ENCODE measurements around the gene NMUR1. TPM values are rescaled to one million over a fixed set of nuclear protein-coding genes. Genes with fewer than 3 reads are reported as not detected.

The NMUR1 gene
- total RNA-seq, 4 donors from 2014 or later = 0.32 to 2.2 (median 0.55) TPM; not detected in 1

DNA sequence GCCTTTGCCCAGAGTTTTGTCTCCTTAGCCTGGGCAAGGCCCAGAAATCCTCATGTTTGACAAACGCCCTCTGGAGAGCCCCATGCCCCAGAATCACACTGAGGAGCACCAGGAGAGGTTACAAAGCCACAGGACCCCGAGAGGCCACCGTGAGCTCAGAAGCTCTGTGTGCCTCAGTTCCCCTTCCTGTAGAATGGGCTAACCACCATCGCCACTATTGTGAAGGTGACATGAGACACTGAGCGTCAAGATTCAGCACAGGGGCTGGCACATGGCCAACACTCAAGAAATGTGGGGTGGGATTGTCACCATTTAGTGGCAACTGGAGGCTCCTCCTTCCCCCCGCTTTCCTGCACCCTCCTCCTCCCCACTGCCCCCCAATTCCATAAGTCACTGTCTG, 1.2 kb upstream of the NMUR1 start:
- TF ChIP-seq, protein P1, sequence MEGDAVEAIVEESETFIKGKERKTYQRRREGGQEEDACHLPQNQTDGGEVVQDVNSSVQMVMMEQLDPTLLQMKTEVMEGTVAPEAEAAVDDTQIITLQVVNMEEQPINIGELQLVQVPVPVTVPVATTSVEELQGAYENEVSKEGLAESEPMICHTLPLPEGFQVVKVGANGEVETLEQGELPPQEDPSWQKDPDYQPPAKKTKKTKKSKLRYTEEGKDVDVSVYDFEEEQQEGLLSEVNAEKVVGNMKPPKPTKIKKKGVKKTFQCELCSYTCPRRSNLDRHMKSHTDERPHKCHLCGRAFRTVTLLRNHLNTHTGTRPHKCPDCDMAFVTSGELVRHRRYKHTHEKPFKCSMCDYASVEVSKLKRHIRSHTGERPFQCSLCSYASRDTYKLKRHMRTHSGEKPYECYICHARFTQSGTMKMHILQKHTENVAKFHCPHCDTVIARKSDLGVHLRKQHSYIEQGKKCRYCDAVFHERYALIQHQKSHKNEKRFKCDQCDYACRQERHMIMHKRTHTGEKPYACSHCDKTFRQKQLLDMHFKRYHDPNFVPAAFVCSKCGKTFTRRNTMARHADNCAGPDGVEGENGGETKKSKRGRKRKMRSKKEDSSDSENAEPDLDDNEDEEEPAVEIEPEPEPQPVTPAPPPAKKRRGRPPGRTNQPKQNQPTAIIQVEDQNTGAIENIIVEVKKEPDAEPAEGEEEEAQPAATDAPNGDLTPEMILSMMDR (IDR thresholded peaks at IDR 0.05) = no peak
- TF ChIP-seq EP300 (IDR thresholded peaks at IDR 0.05; ENCODE audit: low read depth) (no peak), POLR2A (IDR thresholded peaks at IDR 0.05) (no peak), POLR2AphosphoS5 (IDR thresholded peaks at IDR 0.05) (no peak)
- Histone ChIP-seq H3K9me3 (no peaks in the 10 kb centered on the region), H3K4me3 (no peak overlapping the region), H3K4me1 (peaks cover 3 to 10% (median 8%) of the 10 kb centered on the region in 4 donors), H3K27me3 (peaks cover 17% of the 10 kb centered on the region), H3K36me3 (no peaks in the 10 kb centered on the region), H3K27ac (no peak overlapping the region)
- intact Hi-C loops (cut with DNase I; ENCODE audit: low total_unique reads) (no loop called here), in situ Hi-C loops (cut with MboI; ENCODE audit: low pct_ligation_motif_present in 1 of 4, low pct_unique_long_range_greater_than_20kb in 1 of 4, low sequenced_read_pairs in 3 of 4) (no loop called here)
- 74% methylated on average over 6 of the region's 6 CpGs; no CpG with 5 or more reads in 1 of the 2 donors for WGBS, 2 donors (ENCODE audit: low coverage in 1 of 2)
- DNase-seq = no peak

DNA sequence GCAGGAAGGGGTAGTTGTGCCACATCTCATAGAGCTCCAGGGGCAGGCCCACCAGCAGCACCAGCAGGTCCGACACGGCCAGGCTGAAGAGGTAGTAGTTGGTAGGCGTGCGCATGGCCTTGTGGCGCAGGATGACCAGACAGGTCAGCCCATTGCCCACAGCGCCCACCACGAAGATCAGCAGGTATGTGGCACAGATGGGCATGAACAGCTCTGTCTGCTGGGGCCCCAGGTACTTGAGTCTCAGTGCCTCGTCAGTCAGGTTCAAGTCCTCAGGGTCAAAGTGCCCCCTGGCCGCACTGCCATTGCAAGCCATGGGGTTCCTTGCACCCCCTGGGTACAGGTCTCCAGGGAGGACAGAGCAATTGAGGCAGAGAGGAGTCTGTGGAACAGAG, 1.6 kb downstream of the NMUR1 start:
- in situ Hi-C loops (cut with MboI; ENCODE audit: low pct_ligation_motif_present in 1 of 4, low pct_unique_long_range_greater_than_20kb in 1 of 4, low sequenced_read_pairs in 3 of 4) (no loop called here), intact Hi-C loops (cut with DNase I; ENCODE audit: low total_unique reads) (no loop called here)
- Histone ChIP-seq H3K4me1 (peaks cover 3 to 12% (median 10%) of the 10 kb centered on the region in 4 donors), H3K36me3 (no peaks in the 10 kb centered on the region), H3K4me3 (no peak overlapping the region), H3K27me3 (peaks cover 17% of the 10 kb centered on the region), H3K9me3 (no peaks in the 10 kb centered on the region), H3K27ac (no peak overlapping the region)
- DNase-seq = no peak
- WGBS, 2 donors (ENCODE audit: low coverage in 1 of 2) = 93% methylated on average over 8 of the region's 9 CpGs; no CpG with 5 or more reads in 1 of the 2 donors
- TF ChIP-seq POLR2A (IDR thresholded peaks at IDR 0.05) = no peak
- TF ChIP-seq POLR2AphosphoS5 (IDR thresholded peaks at IDR 0.05) = no peak
- no peak for TF ChIP-seq EP300 (IDR thresholded peaks at IDR 0.05; ENCODE audit: low read depth)
- TF ChIP-seq, protein P1 (IDR thresholded peaks at IDR 0.05) = no peak

- Histone ChIP-seq H3K36me3 (no peaks in the 10 kb centered on the region), H3K9me3 (no peaks in the 10 kb centered on the region), H3K4me1 (peaks cover 3 to 17% (median 10%) of the 10 kb centered on the region in 4 donors), H3K4me3 (no peak overlapping the region), H3K27ac (no peak overlapping the region), H3K27me3 (peaks cover 17% of the 10 kb centered on the region)
- whole genome bisulfite sequencing, 2 donors (ENCODE audit: low coverage in 1 of 2) = 80 to 86% methylated on average over 2 to 30 of the region's 30 CpGs
- intact Hi-C loops (cut with DNase I; ENCODE audit: low total_unique reads) (loop anchor here (2.0 kb wide), 1 partner anchor 69 kb away; no protein-coding TSS in a partner anchor), in situ Hi-C loops (cut with MboI; ENCODE audit: low pct_ligation_motif_present in 1 of 4, low pct_unique_long_range_greater_than_20kb in 1 of 4, low sequenced_read_pairs in 3 of 4) (no loop called here)
- TF ChIP-seq POLR2A (IDR thresholded peaks at IDR 0.05) = no peak
- TF ChIP-seq POLR2AphosphoS5 (IDR thresholded peaks at IDR 0.05) = no peak
- DNase-seq = no peak
Observed at GRCh38 chr2:231527955-231528635, 2.1 kb downstream of the NMUR1 start.

- peaks cover 17% of the 10 kb centered on the region for H3K27me3 ChIP-seq
- 74 to 96% methylated on average over 5 to 7 of the region's 7 CpGs for WGBS, 2 donors (ENCODE audit: low coverage in 1 of 2)
- no peak for DNase-seq
- no peak for TF ChIP-seq POLR2A (IDR thresholded peaks at IDR 0.05)
- no peak for TF ChIP-seq EP300 (IDR thresholded peaks at IDR 0.05; ENCODE audit: low read depth)
- TF ChIP-seq, protein P1 (IDR thresholded peaks at IDR 0.05) = no peak
- TF ChIP-seq POLR2AphosphoS5 (IDR thresholded peaks at IDR 0.05) = no peak
- no peak overlapping the region for H3K27ac ChIP-seq
- H3K9me3 ChIP-seq = no peaks in the 10 kb centered on the region
- intact Hi-C loops (cut with DNase I; ENCODE audit: low total_unique reads) = loop anchor here (2.0 kb wide), 1 partner anchor 70 kb away; no protein-coding TSS in a partner anchor
- in situ Hi-C loops (cut with MboI; ENCODE audit: low pct_ligation_motif_present in 1 of 4, low pct_unique_long_range_greater_than_20kb in 1 of 4, low sequenced_read_pairs in 3 of 4) = no loop called here
- no peaks in the 10 kb centered on the region for H3K36me3 ChIP-seq
- H3K4me1 ChIP-seq = peaks cover 3 to 25% (median 10%) of the 10 kb centered on the region in 4 donors
- H3K4me3 ChIP-seq = no peak overlapping the region
Observed at GRCh38 chr2:231527091-231527395, 3.2 kb downstream of the NMUR1 start.
